Activated CD4-positive, alpha-beta T cell treated with anti-CD3 and anti-CD28 coated beads, Interleukin-2, amount 50 U/mL, for 24 hours (primary cell): ENCODE data around the gene PPIP5K1.

Source experiments
- DNase-seq, 2 donors: peaks; one replicate each; pipeline ENCODE4 v3.0.0-alpha.2; 2020; ENCODE audit warnings: low read depth in 1 of 2, low spot score in 1 of 2

Gene PPIP5K1

GRCh38 chr15:43492266-43492665 is 97.7 kb downstream of the PPIP5K1 start:
- DNase-seq = no peak

- DNase-seq = no peak
Observed at GRCh38 chr15:43489191-43489590, 100.8 kb downstream of the PPIP5K1 start.

- no peak for DNase-seq
Observed at GRCh38 chr15:43488790-43489189, 101.2 kb downstream of the PPIP5K1 start.

GRCh38 chr15:43487271-43487895 is 102.6 kb downstream of the PPIP5K1 start:
- DNase-seq = no peak

DNA sequence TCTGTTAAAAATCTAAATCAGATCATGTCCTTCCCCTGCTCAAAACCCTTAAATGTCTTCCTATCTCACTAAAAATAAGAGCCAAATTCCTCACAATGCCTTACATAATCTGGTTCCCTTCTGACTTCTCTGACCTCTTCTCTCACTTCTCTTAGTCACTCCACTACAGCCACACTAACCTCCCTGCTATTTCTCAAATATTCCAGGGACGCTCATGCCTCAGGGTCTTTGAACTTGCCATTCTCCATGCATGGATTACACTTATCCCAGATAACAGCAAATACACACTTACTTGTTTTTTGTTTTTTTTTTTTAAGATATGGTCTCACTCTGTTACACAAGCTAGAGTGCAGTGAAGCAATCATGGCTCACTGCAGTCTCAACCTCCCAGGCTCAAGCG is 105.6 kb downstream of the PPIP5K1 start:
- no peak for DNase-seq
